C4-2B (cell line): ENCODE data around the gene ANTXRL.

Source experiments
- CTCF ChIP-seq: fragments of 450-650 bp; conservative IDR thresholded peaks from 2 replicates; pipeline ENCODE4 v1.5.1; 2017; ENCODE audit warnings: mild to moderate bottlenecking
- ZFX ChIP-seq: fragments of 450-650 bp; IDR thresholded peaks from 2 replicates; pipeline ENCODE4 v1.6.1; 2017

GRCh38 chr10:46277840-46278239 is 9.0 kb upstream of the ANTXRL start:
- TF ChIP-seq CTCF (no peak), ZFX (no peak)
